ENCODE measurements around the gene ARHGEF9.

Gene ARHGEF9

DNA sequence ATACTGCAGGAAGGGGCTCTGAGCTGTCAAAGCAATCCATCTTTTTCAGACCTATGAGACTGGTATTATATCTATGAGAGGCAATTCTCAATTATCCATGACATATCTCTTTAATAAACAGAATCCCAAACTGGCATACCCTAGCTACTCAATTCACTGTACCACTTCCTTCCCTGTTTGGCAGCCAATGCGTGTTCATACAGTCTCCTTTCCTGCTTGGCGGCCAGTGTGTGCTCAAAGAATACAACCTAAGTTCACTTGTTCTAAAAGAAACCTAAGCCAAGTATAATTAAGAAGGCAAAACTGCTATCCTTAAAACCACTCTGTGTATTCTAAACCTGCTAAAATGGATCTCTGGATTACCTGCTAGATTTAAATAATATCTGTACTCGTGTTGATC is 38.3 kb downstream of the ARHGEF9 start:
- no peak for DNase-seq (ENCODE audit: low read depth, low spot score)

DNA sequence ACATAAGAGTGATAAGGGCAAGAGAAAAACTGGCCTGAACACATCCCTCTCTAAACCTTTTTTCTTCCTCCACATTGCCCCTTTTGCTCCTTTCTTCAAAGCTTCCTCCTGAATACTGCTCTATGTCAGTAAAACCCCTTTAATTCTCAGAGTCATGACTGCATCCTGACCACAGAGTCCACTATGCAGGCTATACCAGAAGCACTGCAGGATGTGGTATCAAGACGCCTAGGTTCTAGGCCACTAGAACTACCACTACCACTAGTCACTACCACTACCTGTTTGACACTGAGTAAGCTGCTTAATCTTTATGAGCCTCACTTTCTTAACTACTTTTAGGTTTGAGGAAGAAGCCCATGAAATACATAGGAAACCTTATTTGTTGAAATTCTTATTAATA is 38.7 kb downstream of the ARHGEF9 start:
- no peak for DNase-seq (ENCODE audit: low read depth, low spot score)

DNA sequence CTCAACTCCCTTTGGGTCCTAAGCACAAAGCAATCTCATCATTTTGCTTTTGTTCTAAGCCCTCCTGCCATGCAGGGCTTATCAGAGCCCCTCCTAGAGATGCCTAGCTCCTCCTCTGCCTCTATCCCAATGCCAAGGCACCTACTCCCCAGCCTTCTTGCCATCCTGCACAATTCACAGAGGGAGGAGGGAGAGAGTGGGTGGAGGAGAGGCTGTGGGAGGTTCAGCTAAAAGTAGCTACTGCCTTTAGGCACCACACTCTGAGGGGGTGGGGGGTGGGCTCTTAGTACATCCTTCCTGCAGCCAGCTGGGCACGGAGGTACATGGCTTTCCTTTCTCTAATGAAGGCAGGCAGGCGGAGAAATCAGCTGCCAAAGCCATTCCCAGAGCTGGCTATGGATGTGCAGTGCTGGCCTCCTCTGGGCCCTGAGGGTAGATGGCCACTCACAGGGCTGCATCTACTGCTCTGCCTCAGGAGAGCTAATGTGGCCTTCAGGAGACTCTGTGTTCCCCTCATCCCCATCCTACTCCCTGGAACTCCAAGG is 40.1 kb downstream of the ARHGEF9 start:
- DNase-seq (ENCODE audit: low read depth, low spot score): no peak

DNA sequence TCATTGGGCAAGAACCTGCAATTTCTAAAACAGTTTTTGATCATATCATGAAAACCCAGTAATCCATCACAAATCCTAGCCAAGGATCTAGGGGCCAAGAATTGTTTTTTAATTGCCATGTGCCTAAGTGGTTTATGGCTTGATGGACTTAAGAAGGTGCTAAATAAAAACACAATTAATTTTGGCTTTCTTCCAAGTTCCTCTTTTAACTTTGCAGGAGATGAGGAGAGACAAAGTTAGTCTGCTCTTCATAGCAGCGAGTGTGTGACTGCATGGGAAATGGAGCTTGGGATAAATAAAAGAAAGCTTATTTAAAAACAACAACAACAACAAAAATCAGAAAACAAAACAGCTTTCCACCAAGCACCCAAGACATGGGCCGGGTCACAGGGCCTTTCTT is 41.4 kb downstream of the ARHGEF9 start:
- DNase-seq (ENCODE audit: low read depth, low spot score): no peak

DNA sequence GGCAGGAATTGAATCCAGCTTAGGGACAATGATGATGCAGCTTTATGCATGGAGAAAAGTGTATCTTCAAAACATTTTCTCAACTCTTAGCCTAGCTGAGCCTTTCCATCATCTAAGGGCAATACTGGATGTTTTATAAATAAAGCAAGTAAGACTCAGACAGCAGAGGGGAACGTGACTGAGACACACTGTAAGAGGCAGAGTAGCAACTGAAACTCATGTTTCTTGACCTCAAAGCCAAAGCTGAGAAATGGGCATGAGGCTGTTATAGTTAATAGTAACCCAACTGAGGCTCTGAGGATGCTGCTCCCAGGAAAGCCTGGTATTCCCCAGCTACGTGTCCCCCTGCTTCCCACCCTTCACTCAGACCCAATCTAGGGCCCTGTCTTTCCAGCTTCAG is 44.6 kb downstream of the ARHGEF9 start:
- DNase-seq (ENCODE audit: low read depth, low spot score): no peak

DNA sequence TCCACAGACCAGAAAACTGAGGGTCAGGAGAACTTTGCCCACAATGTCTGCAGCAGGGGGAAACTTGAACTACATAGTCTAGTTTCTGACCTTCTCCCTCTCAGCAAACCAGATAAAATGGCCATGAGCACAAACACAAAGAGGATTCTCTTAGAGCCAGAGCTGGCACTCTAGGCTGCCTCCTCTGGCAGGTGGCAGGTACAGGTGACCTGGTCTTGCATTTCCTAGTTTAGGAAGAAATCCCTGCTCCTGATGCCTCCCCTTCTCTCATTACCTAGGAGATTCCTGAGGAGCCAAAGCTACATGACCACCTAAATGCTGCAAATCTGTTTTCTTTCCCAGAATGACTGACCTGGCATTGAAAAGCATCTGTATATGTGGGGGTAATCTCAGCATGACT is 45.1 kb downstream of the ARHGEF9 start:
- DNase-seq (ENCODE audit: low read depth, low spot score): no peak

DNA sequence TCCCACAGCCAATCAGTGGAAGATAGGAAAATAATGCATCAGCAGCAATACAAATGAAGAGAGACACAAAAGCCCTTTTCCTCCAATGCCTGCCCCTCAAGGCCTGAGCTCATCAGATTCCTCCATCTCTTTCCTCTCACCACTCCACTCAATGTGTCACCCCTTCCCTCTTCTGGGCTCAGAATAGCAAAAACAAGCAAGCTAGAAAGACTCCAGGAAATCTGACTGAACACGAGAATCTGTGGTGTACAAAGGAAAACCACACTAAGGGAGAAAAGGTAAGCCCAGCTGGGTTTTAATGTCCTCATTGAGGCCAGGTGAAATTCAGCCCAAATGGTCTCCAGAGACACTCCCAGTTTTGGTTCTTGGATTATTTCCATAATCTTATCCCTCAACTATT is 46.3 kb downstream of the ARHGEF9 start:
- DNase-seq (ENCODE audit: low read depth, low spot score): no peak

DNA sequence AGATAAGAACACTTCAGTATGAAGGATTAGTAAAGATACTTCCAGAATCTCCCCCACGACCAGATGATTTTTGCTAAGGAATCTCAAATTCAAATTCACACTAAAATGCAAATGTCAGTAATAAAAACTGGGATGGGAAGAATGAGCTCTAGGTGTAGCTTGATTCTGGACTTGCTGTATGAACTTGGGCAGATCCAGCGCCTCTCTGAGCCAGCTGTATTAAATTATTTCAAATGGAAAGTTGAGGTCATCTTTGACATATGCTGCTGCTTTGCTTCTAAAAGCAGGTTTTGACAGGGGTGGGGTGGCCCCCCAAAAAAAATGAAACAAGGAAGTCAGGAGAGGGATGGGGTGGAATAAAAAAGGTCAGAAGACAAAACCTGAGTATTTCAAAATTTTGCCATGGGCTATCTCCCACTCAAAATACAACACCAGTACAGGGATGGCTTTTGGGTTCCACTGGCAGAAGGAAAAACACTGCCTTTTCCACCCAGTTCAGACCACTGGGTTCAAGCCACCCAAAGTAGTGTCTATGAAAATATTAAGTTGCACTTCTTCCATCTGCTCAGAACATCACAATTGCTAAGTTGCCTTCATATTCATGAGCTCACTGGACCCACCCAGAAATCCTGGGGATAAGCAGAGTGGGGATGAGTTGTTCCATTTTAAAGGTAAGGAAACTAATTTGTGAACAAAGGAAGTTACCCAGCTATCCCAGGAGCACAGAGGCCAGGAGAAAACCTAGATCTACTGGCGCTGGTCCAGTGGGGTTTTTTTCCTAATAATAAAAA is 47.7 kb downstream of the ARHGEF9 start:
- DNase-seq (ENCODE audit: low read depth, low spot score): no peak

DNA sequence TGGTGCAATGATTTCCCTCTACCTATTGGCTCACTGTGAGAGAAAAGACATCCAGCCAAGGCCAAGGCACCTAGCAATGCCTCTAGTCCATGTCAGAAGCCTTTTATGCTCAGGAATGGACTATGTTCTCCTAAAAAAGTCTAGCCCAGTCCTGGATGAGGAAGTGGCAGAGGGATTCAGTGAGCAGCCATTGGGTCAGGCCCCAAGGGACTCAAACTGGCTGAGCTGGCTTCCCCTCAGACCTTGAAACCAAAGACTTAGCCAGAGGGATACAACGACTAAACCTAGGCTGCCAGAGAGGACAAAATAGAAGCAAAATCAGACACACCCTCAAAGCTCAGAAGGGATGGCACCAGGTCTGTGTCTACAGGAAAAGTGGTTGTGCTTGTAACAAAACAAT is 49.1 kb downstream of the ARHGEF9 start:
- DNase-seq (ENCODE audit: low read depth, low spot score): no peak

DNA sequence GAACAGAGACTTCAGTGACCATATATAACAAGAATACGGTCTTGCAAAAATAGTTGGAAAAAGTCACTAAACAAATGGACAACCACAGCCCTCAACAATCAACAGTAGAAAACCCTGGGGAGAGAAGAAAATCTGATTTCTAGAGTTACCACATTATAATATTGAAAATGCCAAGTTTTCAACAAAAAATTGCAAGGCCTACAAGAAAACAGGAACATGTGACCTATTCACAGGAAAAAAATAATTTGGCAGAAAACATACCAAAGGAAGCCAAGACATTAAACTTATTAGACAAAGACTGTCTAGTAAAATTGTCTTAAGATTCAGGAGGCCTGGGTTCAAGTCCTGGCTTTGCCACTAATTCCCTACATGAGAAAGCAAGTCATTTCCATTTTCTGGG is 64.7 kb downstream of the ARHGEF9 start:
- DNase-seq (ENCODE audit: low read depth, low spot score): no peak

DNA sequence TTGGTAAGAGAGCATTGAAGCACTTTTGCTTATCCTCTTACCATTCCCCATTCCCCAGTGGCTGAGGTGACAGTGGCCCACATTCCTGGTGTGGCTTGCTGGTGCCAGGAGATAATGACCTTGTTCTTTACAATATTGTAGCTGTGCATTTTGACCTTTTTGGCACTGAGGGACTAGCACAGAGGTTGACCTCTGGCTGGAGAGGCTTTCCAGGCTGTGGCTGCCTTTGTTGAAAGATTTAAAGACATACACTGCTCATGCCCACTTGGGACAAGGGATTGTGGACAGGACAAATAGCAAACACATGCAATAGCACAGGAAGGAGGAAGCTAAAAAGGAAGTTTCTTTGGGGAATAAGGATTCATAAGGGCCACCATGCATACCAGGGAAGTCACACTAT is 65.4 kb downstream of the ARHGEF9 start:
- no peak for DNase-seq (ENCODE audit: low read depth, low spot score)

DNA sequence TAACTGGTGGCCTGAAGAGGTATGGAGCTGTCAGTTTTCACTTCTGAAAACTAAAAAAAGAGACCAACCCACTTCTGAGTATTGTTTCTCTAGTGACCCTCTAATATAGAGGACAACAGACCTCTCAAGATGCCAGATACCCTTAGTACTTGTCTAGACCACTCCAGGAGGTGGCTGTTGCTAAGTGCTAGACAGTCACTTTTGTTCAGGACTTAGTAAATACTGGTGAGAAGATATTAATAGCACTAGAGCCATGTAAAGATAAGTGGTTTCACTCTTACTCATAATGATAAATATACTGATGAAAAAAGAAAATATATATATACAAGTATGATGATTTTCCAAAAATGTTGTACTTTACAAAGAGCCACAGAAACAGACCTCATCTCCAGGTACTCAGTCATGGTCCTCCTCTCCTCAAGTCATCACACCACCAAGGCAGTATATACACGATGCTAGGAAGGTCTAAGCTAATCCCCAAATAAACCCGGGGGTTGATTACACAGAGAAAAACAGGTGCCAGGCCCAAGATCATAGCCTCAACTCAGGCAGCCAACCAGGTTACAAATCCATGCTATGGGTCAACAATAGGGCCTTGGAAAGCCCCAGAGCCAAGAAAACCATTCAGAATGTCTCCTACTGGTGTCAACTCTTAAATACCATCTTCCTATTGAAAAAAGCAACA is 66.9 kb downstream of the ARHGEF9 start:
- no peak for DNase-seq (ENCODE audit: low read depth, low spot score)

DNA sequence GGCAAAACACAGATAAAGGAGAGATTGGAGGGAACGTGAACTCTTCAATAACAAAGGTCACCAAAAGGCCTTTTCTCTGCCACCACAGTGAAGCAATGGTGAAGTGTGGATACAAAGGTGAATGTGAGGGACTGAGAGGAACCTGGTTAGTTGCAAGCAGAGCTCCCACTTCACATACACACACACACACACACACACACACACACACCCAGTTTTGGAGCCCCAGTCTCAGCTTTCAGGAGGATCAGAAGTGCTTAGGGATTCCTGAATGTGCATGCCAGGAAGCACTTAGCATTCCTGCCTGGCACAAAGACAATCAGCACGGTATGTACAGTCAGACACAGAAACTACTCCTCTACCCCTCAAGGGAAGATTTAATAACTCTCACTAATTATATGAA is 71.5 kb downstream of the ARHGEF9 start:
- no peak for DNase-seq (ENCODE audit: low read depth, low spot score)

DNA sequence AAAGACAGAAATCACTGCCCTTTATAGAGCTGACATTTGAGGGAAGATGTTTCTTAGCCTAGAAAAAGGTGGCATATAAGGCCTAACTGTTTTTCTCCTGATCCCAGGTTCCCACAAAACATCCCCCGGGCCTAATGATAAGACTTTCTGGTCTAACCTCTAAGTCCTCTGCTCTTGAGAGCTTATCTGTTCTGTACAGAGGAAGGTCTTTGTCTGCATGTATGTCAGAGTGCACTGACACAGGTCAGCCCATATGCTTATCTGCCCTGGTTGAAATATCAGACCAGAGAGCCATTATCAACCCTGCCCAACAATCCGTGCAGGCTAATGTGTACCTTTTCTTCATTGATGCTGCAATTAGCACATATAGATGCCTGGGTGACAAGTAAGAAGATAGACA is 76.2 kb downstream of the ARHGEF9 start:
- DNase-seq (ENCODE audit: low read depth, low spot score): no peak

DNA sequence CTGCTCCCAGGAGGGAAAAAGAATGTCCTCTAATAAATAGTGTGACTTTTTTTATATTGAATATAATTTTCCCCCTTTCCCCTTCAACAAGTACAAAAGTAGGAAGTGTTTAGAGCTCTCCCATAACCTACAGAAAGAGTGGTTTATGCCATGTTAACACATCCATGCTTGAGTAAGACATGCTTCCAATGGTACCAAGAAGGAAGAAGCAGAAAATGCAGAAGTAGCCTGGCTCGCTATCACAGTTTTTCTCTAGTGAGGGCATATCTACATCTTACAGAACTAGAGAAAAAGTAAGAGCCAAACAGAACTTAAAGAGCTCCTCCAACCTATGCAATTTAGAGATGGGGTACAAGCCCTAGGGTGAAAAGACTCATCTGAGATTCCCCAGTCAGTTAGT is 82.5 kb downstream of the ARHGEF9 start:
- no peak for DNase-seq (ENCODE audit: low read depth, low spot score)

DNA sequence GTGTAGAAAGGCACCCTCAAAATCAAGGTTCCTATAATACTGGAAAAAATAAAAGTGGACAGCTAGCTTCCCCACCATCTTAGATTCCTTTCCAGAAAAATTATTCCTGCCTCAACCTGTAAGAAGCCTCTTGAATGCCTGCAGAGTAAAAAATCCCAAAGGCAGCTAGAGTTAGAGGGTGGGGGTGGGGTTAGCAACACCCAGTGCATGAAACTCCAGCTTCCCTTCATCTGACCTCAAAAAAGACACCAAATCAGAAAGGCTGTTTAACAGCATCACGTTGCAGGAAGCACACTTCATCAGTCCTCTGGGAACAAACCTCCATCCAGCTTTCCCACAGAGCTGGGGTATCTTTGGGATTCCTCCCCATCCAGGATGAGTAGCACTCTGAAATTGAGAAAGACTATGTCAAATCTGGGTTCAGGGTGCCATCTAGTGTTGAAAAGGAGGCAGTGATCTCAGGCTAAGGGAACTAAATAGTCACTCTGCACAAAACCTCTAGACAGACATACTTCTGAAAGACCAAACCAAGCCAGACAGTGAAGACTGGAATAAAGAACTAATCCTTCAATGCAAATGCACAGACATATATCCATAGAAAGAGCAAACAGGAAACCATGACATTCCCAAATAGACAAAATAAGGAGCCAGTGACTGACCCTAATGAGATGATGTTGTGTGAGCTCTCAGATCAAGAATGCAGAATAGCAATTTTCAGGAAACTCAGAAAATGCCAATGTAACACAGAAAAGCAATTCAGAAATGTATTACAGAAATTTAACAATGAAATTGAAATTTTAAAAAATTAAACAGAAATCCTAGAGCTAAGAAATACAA is 97.9 kb downstream of the ARHGEF9 start:
- DNase-seq (ENCODE audit: low read depth, low spot score): peak; percentile 5

DNA sequence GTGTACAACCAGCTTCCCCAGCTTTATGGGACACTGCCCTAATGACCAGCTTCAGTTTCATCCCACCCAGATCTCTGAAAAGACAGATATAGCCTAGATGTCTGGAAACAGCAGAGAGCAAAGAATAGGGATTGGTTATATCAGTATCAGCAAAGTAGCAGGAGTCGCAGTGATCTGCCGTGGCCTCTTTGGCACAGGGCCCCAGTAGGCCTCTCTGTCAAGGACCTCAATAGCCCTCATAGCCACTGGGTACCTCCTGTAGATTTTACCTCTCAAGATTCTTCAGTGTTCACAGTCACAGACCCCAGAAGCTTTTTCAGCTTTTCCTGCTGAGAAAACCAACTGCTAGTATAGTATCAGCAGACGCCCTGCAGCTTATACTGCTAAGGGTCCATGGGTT is 104.6 kb downstream of the ARHGEF9 start:
- no peak for DNase-seq (ENCODE audit: low read depth, low spot score)

DNA sequence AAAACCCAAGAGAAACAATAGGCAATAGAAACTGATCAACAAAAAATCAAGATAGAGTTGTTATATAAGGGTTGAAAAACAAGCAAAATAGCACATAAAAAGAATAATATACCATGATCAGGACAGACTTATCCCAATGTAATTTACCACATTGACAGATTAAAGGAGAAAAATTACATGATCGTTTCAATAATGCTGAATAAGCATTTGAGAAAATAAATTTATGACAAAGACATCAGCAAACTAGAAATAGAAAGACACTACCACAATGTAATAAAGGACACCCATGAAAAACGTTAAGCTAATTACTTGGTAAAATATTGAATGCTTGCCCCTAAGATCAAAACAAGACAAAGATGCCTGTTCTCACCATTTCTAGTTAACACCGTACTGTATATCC is 105.6 kb downstream of the ARHGEF9 start:
- DNase-seq (ENCODE audit: low read depth, low spot score): no peak

DNA sequence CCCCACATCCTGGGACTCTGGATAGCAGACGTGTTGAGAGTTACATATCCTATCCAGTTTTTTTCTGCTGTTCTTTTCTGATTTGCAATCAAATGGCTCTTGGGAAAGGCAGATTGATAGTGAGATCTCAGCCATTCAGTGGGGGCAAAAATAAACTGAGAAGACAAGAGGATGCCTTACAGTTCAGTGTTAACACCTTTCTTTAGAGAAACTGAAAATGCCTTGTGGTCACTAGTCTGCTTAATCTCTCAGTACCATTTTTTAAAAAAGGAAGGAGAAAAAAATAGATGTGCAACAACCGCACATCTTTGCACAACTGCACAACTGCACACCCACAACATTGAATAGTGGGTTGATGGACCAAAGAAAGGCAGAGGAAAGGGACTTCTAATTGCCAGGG is 109.3 kb downstream of the ARHGEF9 start:
- DNase-seq (ENCODE audit: low read depth, low spot score): no peak

DNA sequence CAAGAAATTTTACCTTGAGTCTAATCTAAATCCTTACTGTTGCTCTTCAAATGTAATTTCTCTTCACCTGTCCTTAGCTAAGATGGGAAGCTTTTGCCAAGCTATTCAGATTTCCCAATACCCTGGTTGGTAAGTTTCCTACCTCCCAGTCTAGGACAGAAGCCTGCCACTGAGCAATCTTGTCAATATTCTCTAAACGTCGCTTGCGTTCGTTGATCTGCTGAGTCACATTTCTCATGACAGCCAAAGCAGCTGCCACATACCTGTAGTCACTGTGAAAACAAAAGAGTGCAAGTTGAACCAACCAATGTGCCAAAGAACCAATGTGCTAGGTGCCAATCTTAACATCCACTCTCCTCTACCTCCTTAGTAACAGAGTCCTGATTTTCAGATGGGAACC is 111.1 kb downstream of the ARHGEF9 start:
- DNase-seq (ENCODE audit: low read depth, low spot score): no peak

DNA sequence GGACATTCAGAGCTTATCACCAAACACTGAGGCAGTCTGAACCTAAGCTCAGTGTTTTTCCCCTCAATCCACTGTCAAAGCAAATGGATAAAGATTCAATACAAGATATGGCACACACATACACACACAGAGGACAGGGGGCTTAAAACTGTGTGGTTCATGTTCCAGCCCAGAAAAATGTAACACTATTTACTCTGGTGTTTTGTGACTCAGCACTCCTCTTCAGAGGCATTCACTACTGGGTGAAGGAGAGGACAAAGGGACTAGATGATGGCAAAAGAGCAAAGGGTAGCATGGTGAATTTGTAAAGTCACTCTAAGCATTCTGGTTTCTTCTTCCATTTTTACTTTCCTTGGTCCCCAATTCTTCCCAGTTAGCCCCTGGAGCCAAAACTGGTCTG is 120.3 kb downstream of the ARHGEF9 start:
- DNase-seq (ENCODE audit: low read depth, low spot score): no peak

DNA sequence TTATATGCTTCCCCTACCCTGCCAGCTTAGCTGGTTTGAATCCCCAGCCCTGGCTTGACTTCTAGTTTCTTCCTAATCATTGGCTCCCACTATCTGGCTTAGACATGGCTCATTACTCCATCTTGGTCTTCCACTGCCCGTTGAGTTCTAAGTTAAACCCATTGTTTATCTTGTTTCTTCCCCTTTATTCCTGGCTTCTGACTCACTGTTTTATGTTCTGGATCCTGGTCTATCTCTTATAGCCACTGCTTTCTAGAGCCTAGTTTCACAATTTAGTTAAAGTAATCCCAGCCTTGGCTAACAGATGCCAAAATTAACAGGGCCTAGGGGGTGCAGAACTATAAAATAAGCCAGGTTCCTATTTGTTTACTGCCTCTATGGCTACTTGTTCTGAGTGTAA is 120.9 kb downstream of the ARHGEF9 start:
- no peak for DNase-seq (ENCODE audit: low read depth, low spot score)

Data from brain pericyte (primary cell).